NCI-H1092 (cell line): Measurements from ENCODE around the gene LMTK3.

Source experiments
- DNase-seq: peaks from one replicate; lab custom pipeline; 2025; lab: John Stamatoyannopoulos, UW

LMTK3 gene

GRCh38 chr19:48469289-48469881 lies 42.2 kb downstream of the LMTK3 start, which contains the start of gene CYTH2:
Gene CYTH2, plus strand, starts transcription at chr19:48469369. Its CDS starts 139 bp downstream, at chr19:48469508.
- peak; percentile 37 for DNase-seq

- peak; percentile 98 for DNase-seq
These were observed 42.8 kb downstream of the LMTK3 start for GRCh38 chr19:48468772-48469288.

- peak; percentile 43 for DNase-seq
These were observed 44.9 kb downstream of the LMTK3 start for GRCh38 chr19:48466561-48467325.

- DNase-seq = no peak
These were observed 46.4 kb downstream of the LMTK3 start for GRCh38 chr19:48465215-48465614.

GRCh38 chr19:48461982-48462655 lies 49.5 kb downstream of the LMTK3 start:
- DNase-seq = no peak

- DNase-seq = no peak
These were observed 50.0 kb downstream of the LMTK3 start for GRCh38 chr19:48461651-48461981.

- DNase-seq = no peak
These were observed 53.6 kb downstream of the LMTK3 start for GRCh38 chr19:48458016-48458415.

GRCh38 chr19:48456864-48457263 lies 54.8 kb downstream of the LMTK3 start:
- no peak for DNase-seq

- no peak for DNase-seq
These were observed 55.6 kb downstream of the LMTK3 start for GRCh38 chr19:48455908-48456562.

- no peak for DNase-seq
These were observed 56.3 kb downstream of the LMTK3 start, which contains the start of gene KCNJ14 for GRCh38 chr19:48455171-48455907. Gene KCNJ14, plus strand, starts transcription at chr19:48455574. Its CDS starts 6,151 bp downstream, at chr19:48461725.

GRCh38 chr19:48454150-48454730 lies 57.4 kb downstream of the LMTK3 start:
- no peak for DNase-seq

GRCh38 chr19:48452289-48453190 lies 59.1 kb downstream of the LMTK3 start:
- no peak for DNase-seq

- DNase-seq = no peak
These were observed 60.0 kb downstream of the LMTK3 start for GRCh38 chr19:48451624-48452023.

- DNase-seq = no peak
These were observed 60.8 kb downstream of the LMTK3 start for GRCh38 chr19:48450863-48451262.

GRCh38 chr19:48450441-48450840 lies 61.2 kb downstream of the LMTK3 start:
- DNase-seq = no peak

GRCh38 chr19:48448563-48448962 lies 63.1 kb downstream of the LMTK3 start:
- no peak for DNase-seq

GRCh38 chr19:48446579-48446978 lies 65.1 kb downstream of the LMTK3 start:
- DNase-seq = no peak

- peak; percentile 94 for DNase-seq
These were observed 65.8 kb downstream of the LMTK3 start, which contains the start of gene GRWD1 for GRCh38 chr19:48445606-48446481. Gene GRWD1, plus strand, starts transcription at chr19:48445983. Its CDS starts 23 bp downstream, at chr19:48446006.

GRCh38 chr19:48445256-48445605 lies 66.4 kb downstream of the LMTK3 start:
- DNase-seq = peak; percentile 57
